ENCODE data around the gene MYG1.
"Not testable (repeated sequence)": the region's sequence is repeated elsewhere in the genome, so short reads cannot be mapped to it uniquely, and the experiment has no call there.

The MYG1 gene

GRCh38 chr12:53328043-53328435 lies 28.5 kb downstream of the MYG1 start:
- DNase-seq = no peak

GRCh38 chr12:53330671-53331070 lies 31.2 kb downstream of the MYG1 start:
- no peak for DNase-seq

- not testable (repeated sequence) for DNase-seq
These were observed 32.8 kb downstream of the MYG1 start for GRCh38 chr12:53332339-53332738.

- DNase-seq = no peak
These were observed 33.2 kb downstream of the MYG1 start for GRCh38 chr12:53332744-53333143.

- DNase-seq = no peak
These were observed 33.8 kb downstream of the MYG1 start for GRCh38 chr12:53333289-53333688.

GRCh38 chr12:53333845-53334244 lies 34.4 kb downstream of the MYG1 start:
- DNase-seq = no peak

- no peak for DNase-seq
These were observed 35.3 kb downstream of the MYG1 start for GRCh38 chr12:53334822-53335221.

- peak; percentile 41 for DNase-seq
These were observed 36.7 kb downstream of the MYG1 start, which contains the start of gene SP7 for GRCh38 chr12:53336181-53336681. SP7 (minus strand) TSS chr12:53336354; CDS start chr12:53335646, 708 bp downstream.

- DNase-seq = no peak
These were observed 38.5 kb downstream of the MYG1 start for GRCh38 chr12:53338017-53338416.

GRCh38 chr12:53338916-53339315 lies 39.4 kb downstream of the MYG1 start:
- no peak for DNase-seq

GRCh38 chr12:53340398-53340797 lies 40.9 kb downstream of the MYG1 start:
- DNase-seq = no peak

GRCh38 chr12:53343449-53343848 lies 44.0 kb downstream of the MYG1 start:
- DNase-seq = no peak

- no peak for DNase-seq
These were observed 44.5 kb downstream of the MYG1 start for GRCh38 chr12:53343969-53344368.

- DNase-seq = no peak
These were observed 45.0 kb downstream of the MYG1 start for GRCh38 chr12:53344487-53344823.

- DNase-seq = peak; percentile 77
These were observed 45.5 kb downstream of the MYG1 start for GRCh38 chr12:53344824-53345485.

- peak; percentile 92 for DNase-seq
These were observed 46.1 kb downstream of the MYG1 start for GRCh38 chr12:53345486-53346188.

- DNase-seq = no peak
These were observed 47.0 kb downstream of the MYG1 start for GRCh38 chr12:53346491-53346890.

- DNase-seq = no peak
These were observed 48.4 kb downstream of the MYG1 start for GRCh38 chr12:53347905-53348304.

GRCh38 chr12:53352331-53353256 lies 53.1 kb downstream of the MYG1 start:
- peak; percentile 80 for DNase-seq

- no peak for DNase-seq
These were observed 53.8 kb downstream of the MYG1 start for GRCh38 chr12:53353257-53353655.

GRCh38 chr12:53355121-53355520 lies 55.6 kb downstream of the MYG1 start:
- no peak for DNase-seq

Data from fibroblast of skin of right quadriceps (primary cell).